ENCODE measurements around the gene CDC73. TPM values are rescaled to one million over a fixed set of nuclear protein-coding genes. Genes with fewer than 3 reads are reported as not detected.

The CDC73 gene
- total and polyA plus RNA-seq, 2 experiments from 2014 or later = 32.4 to 33.9 TPM

DNA sequence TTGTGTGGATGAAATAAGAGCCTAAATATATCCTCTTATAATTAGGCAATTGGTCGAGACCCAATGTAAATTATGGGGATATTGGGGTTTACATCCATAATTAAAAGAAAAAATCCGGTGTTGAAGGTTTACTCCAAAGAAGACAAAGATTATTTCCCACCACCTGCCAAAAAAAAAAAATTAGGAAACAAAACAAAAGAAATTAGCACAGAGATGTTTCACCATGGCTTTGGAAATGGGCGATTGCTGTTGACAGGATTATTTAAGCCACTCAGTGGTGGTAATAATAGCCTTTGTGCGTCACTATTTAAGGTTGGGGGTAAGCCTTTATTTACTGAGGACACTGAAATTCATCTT lies 16.0 kb upstream of the CDC73 start:
- Histone ChIP-seq H4K20me1 (ENCODE audit: insufficient read depth, poor library complexity, severe bottlenecking) (no peaks in the 10 kb centered on the region), H3K9me2 (replicated peaks; ENCODE audit: insufficient read depth) (no peaks in the 10 kb centered on the region), H3K79me2 (peaks cover 34% of the 10 kb centered on the region), H3K36me3 (replicated peaks; ENCODE audit: insufficient read depth, low read depth) (no peaks in the 10 kb centered on the region), H3K4me1 (ENCODE audit: insufficient read depth) (peaks cover 12% of the 10 kb centered on the region), H3K9me3 (ENCODE audit: low read depth) (no peaks in the 10 kb centered on the region), H3K27me3 (no peaks in the 10 kb centered on the region), H2AFZ (peak overlapping the region; percentile 96), H3K4me3 (peak overlapping the region; percentile 74), H3K4me2 (peak overlapping the region; percentile 89), H3K27ac (peak overlapping the region; percentile 95)
- TF ChIP-seq, protein P1, sequence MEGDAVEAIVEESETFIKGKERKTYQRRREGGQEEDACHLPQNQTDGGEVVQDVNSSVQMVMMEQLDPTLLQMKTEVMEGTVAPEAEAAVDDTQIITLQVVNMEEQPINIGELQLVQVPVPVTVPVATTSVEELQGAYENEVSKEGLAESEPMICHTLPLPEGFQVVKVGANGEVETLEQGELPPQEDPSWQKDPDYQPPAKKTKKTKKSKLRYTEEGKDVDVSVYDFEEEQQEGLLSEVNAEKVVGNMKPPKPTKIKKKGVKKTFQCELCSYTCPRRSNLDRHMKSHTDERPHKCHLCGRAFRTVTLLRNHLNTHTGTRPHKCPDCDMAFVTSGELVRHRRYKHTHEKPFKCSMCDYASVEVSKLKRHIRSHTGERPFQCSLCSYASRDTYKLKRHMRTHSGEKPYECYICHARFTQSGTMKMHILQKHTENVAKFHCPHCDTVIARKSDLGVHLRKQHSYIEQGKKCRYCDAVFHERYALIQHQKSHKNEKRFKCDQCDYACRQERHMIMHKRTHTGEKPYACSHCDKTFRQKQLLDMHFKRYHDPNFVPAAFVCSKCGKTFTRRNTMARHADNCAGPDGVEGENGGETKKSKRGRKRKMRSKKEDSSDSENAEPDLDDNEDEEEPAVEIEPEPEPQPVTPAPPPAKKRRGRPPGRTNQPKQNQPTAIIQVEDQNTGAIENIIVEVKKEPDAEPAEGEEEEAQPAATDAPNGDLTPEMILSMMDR (IDR thresholded peaks at IDR 0.05; ENCODE audit: poor library complexity) = no peak
- TF ChIP-seq EZH2 (IDR thresholded peaks at IDR 0.05; ENCODE audit: borderline replicate concordance) (no peak), EZH2phosphoT487 (IDR thresholded peaks at IDR 0.05; ENCODE audit: low read depth, severe bottlenecking, unreplicated experiment) (no peak)
- WGBS (ENCODE audit: low lambda C conversion rate, missing lambda C conversion rate) = 47% methylated on average over 4 of the region's 4 CpGs
- DNase-seq (ENCODE audit: low spot score) = no peak

DNA sequence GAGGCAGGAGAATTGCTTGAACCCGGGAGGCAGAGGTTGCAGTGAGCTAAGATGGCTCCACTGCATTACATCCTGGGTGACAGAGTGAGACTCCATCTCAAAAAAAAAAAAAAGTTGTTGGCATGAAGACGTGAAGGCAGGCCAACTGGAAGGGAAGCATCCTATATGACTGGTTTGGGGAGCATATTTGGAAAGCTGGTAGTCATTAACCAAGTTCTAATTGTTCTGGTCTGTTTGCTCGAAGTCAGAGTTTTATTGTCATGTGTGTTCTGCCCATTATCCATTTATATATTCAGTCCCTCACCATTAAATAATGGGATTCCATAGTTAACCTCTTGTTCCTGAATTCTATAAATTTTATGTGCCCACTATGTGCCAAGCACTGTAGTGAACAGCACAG lies 13.4 kb upstream of the CDC73 start:
- H2AFZ ChIP-seq = no peak overlapping the region
- H3K79me2 ChIP-seq = peaks cover 7% of the 10 kb centered on the region
- H3K4me2 ChIP-seq = no peak overlapping the region
- no peaks in the 10 kb centered on the region for H3K9me2 ChIP-seq (replicated peaks; ENCODE audit: insufficient read depth)
- no peak overlapping the region for H3K27ac ChIP-seq
- no peak for DNase-seq (ENCODE audit: low spot score)
- no peaks in the 10 kb centered on the region for H3K36me3 ChIP-seq (replicated peaks; ENCODE audit: insufficient read depth, low read depth)
- H3K4me3 ChIP-seq = no peak overlapping the region
- no peaks in the 10 kb centered on the region for H4K20me1 ChIP-seq (ENCODE audit: insufficient read depth, poor library complexity, severe bottlenecking)
- no peaks in the 10 kb centered on the region for H3K27me3 ChIP-seq
- 53% methylated on average over 3 of the region's 3 CpGs for WGBS (ENCODE audit: low lambda C conversion rate, missing lambda C conversion rate)
- TF ChIP-seq EZH2phosphoT487 (IDR thresholded peaks at IDR 0.05; ENCODE audit: low read depth, severe bottlenecking, unreplicated experiment) (no peak), EZH2 (IDR thresholded peaks at IDR 0.05; ENCODE audit: borderline replicate concordance) (no peak)
- TF ChIP-seq, protein P1 (IDR thresholded peaks at IDR 0.05; ENCODE audit: poor library complexity) = no peak
- peaks cover 14% of the 10 kb centered on the region for H3K4me1 ChIP-seq (ENCODE audit: insufficient read depth)
- no peaks in the 10 kb centered on the region for H3K9me3 ChIP-seq (ENCODE audit: low read depth)

DNA sequence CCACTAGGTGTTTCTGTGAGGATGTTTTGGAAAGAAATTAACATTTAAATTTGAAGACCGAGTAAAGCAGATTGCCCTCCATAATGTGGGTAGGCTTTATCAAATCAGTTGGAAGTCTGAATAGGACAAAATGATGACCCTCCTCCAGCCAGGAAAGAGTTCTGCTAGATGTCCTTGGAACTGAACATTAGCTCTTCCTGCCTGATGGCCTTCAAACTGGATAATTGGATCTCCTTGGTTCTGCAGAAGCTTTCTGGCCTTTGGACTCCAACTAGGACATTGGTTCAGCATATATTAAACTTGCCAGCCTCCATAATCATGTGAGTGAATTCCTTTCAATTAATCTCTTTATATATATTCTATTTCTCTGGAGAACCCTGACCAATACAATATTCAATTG lies 12.2 kb upstream of the CDC73 start:
- 92% methylated on average over 1 of the region's 1 CpG for whole genome bisulfite sequencing (ENCODE audit: low lambda C conversion rate, missing lambda C conversion rate)
- H2AFZ ChIP-seq = no peak overlapping the region
- no peaks in the 10 kb centered on the region for H3K36me3 ChIP-seq (replicated peaks; ENCODE audit: insufficient read depth, low read depth)
- no peak overlapping the region for H3K4me2 ChIP-seq
- H3K4me3 ChIP-seq = no peak overlapping the region
- no peaks in the 10 kb centered on the region for H3K27me3 ChIP-seq
- H3K4me1 ChIP-seq (ENCODE audit: insufficient read depth) = peaks cover 17% of the 10 kb centered on the region
- H4K20me1 ChIP-seq (ENCODE audit: insufficient read depth, poor library complexity, severe bottlenecking) = no peaks in the 10 kb centered on the region
- TF ChIP-seq, protein P1 (IDR thresholded peaks at IDR 0.05; ENCODE audit: poor library complexity) = no peak
- TF ChIP-seq EZH2 (IDR thresholded peaks at IDR 0.05; ENCODE audit: borderline replicate concordance) (no peak), EZH2phosphoT487 (IDR thresholded peaks at IDR 0.05; ENCODE audit: low read depth, severe bottlenecking, unreplicated experiment) (no peak)
- no peaks in the 10 kb centered on the region for H3K9me3 ChIP-seq (ENCODE audit: low read depth)
- DNase-seq (ENCODE audit: low spot score) = no peak
- no peaks in the 10 kb centered on the region for H3K79me2 ChIP-seq
- H3K27ac ChIP-seq = no peak overlapping the region
- H3K9me2 ChIP-seq (replicated peaks; ENCODE audit: insufficient read depth) = no peaks in the 10 kb centered on the region

DNA sequence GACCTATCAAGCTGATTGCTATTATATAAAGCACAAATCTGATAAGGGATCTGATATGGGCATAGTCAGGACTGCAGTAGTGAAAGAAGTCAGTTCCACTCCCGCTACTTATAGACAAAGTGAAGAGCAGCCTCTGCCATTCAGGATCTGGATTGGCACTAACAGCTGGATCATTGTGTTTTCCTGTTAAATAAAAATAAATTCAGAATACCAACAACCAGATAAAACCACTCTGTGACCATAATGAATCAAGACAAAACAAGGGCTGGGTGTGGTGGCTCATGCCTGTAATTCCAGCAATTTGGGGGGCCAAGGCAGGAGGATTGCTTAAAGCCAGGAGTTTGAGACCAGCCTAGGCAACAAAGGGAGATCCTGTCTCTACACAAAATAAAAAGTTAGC lies 11.6 kb upstream of the CDC73 start:
- Histone ChIP-seq H3K27ac (no peak overlapping the region), H2AFZ (no peak overlapping the region), H3K79me2 (no peaks in the 10 kb centered on the region), H4K20me1 (ENCODE audit: insufficient read depth, poor library complexity, severe bottlenecking) (no peaks in the 10 kb centered on the region), H3K9me2 (replicated peaks; ENCODE audit: insufficient read depth) (no peaks in the 10 kb centered on the region), H3K27me3 (no peaks in the 10 kb centered on the region), H3K36me3 (replicated peaks; ENCODE audit: insufficient read depth, low read depth) (no peaks in the 10 kb centered on the region), H3K9me3 (ENCODE audit: low read depth) (no peaks in the 10 kb centered on the region), H3K4me1 (ENCODE audit: insufficient read depth) (peaks cover 23% of the 10 kb centered on the region), H3K4me2 (no peak overlapping the region), H3K4me3 (no peak overlapping the region)
- TF ChIP-seq EZH2phosphoT487 (IDR thresholded peaks at IDR 0.05; ENCODE audit: low read depth, severe bottlenecking, unreplicated experiment) (no peak), EZH2 (IDR thresholded peaks at IDR 0.05; ENCODE audit: borderline replicate concordance) (no peak)
- TF ChIP-seq, protein P1 (IDR thresholded peaks at IDR 0.05; ENCODE audit: poor library complexity) = no peak
- 100% methylated on average over 1 of the region's 1 CpG for WGBS (ENCODE audit: low lambda C conversion rate, missing lambda C conversion rate)
- no peak for DNase-seq (ENCODE audit: low spot score)

Measured in hepatocyte (in vitro differentiated cells).